Osteocyte (in vitro differentiated cells): ENCODE measurements around the gene HOXA2. TPM values are rescaled to one million over a fixed set of nuclear protein-coding genes. Genes with fewer than 3 reads are reported as not detected.

Experiments
- DNase-seq: peaks from one replicate; pipeline ENCODE4 v3.0.0; 2021; ENCODE audit warnings: mixed read lengths; ENCODE audit not compliant: unreplicated experiment; ENCODE audit errors: extremely low spot score
- H3K27ac Mint-ChIP-seq: one replicate; pipeline ENCODE4 v1.8.0; 2021; ENCODE audit warnings: mild to moderate bottlenecking, mixed read lengths; ENCODE audit not compliant: unreplicated experiment
- H3K27me3 Mint-ChIP-seq: one replicate; pipeline ENCODE4 v1.8.0; 2021; ENCODE audit warnings: mixed read lengths; ENCODE audit not compliant: unreplicated experiment
- H3K36me3 Mint-ChIP-seq: one replicate; pipeline ENCODE4 v1.8.0; 2021; ENCODE audit warnings: mixed read lengths; ENCODE audit not compliant: unreplicated experiment
- H3K4me1 Mint-ChIP-seq: one replicate; pipeline ENCODE4 v1.8.0; 2021; ENCODE audit warnings: mixed read lengths; ENCODE audit not compliant: unreplicated experiment
- H3K4me3 Mint-ChIP-seq: one replicate; pipeline ENCODE4 v1.8.0; 2021; ENCODE audit warnings: mild to moderate bottlenecking, moderate library complexity, mixed read lengths; ENCODE audit not compliant: unreplicated experiment
- H3K9me3 Mint-ChIP-seq: one replicate; pipeline ENCODE4 v1.8.0; 2021; ENCODE audit warnings: mixed read lengths; ENCODE audit not compliant: unreplicated experiment
- long read RNA-seq: library from polyadenylated mRNA; unstranded; transcript quantifications from one replicate; pipeline ENCODE4 v2.0.0, GENCODE V29; 2021
- total RNA-seq: library from RNA; stranded (reverse); gene quantifications from 2 replicates; pipeline ENCODE4 v1.2.1, GENCODE V29; 2021
- TF ChIP-seq, protein P1 (sequence below): fragments of 200-600 bp; sonication (generic); IDR thresholded peaks from 2 replicates; pipeline ENCODE4 v1.5.0; 2021; ENCODE audit warnings: antibody characterized with exemption, mild to moderate bottlenecking, moderate library complexity

The HOXA2 gene
- total RNA-seq: not detected in 2 replicates
- long read RNA-seq: 0 reads

GRCh38 chr7:27102581-27103442 is at the start of gene HOXA2:
HOXA2 (minus strand) TSS chr7:27102683; CDS start chr7:27102500, 183 bp downstream.
- Mint-ChIP-seq H3K9me3 (no peaks in the 10 kb centered on the region), H3K27me3 (peaks cover 97% of the 10 kb centered on the region), H3K4me3 (no peak within 1 kb of the TSS), H3K36me3 (peaks cover 3% of the 10 kb centered on the region), H3K27ac (no peak within 1 kb of the TSS), H3K4me1 (peaks cover 16% of the 10 kb centered on the region)
- peak; percentile 72 for DNase-seq
- TF ChIP-seq, protein P1, sequence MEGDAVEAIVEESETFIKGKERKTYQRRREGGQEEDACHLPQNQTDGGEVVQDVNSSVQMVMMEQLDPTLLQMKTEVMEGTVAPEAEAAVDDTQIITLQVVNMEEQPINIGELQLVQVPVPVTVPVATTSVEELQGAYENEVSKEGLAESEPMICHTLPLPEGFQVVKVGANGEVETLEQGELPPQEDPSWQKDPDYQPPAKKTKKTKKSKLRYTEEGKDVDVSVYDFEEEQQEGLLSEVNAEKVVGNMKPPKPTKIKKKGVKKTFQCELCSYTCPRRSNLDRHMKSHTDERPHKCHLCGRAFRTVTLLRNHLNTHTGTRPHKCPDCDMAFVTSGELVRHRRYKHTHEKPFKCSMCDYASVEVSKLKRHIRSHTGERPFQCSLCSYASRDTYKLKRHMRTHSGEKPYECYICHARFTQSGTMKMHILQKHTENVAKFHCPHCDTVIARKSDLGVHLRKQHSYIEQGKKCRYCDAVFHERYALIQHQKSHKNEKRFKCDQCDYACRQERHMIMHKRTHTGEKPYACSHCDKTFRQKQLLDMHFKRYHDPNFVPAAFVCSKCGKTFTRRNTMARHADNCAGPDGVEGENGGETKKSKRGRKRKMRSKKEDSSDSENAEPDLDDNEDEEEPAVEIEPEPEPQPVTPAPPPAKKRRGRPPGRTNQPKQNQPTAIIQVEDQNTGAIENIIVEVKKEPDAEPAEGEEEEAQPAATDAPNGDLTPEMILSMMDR: no peak

DNA sequence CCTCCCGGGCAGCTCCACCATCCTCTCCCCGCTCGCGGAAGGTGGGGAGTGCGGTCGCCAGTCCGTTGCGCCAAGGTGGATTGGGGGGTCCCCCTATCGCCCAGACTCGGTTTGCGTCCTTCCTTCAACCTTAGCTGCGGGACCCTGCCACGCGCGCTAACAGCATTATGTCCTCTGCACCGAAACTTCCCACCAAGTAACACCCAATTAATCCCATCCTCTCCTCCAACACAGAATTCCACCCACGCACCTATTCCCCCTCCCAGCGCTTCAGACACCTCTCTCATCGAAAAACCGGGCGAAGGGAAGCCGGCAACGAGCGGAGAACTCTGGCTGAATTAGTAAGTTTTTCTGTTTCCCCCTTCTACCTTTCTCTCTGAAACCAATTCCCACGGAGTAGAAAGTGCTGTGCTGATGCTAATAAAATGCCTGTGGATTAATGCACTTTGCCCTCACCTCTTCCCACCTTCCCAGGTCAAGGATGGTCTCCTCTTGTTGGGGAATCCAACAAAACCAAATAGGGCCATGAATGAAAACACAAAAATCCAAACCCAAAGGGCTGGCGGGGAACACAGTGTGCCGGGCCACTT is 49.0 kb upstream of the HOXA2 start:
- TF ChIP-seq, protein P1: no peak
- Mint-ChIP-seq H3K4me1 (peaks cover 16% of the 10 kb centered on the region), H3K27ac (no peak overlapping the region), H3K27me3 (peaks cover 90% of the 10 kb centered on the region), H3K36me3 (peaks cover 3% of the 10 kb centered on the region), H3K9me3 (no peaks in the 10 kb centered on the region), H3K4me3 (peak overlapping the region; percentile 64)
- DNase-seq: no peak

GRCh38 chr7:27150568-27151340 is 48.3 kb upstream of the HOXA2 start:
- peak; percentile 87 for DNase-seq
- peaks cover 16% of the 10 kb centered on the region for H3K4me1 Mint-ChIP-seq
- H3K9me3 Mint-ChIP-seq: no peaks in the 10 kb centered on the region
- TF ChIP-seq, protein P1: peak; percentile 85
- no peak overlapping the region for H3K27ac Mint-ChIP-seq
- H3K36me3 Mint-ChIP-seq: peaks cover 3% of the 10 kb centered on the region
- peak overlapping the region; percentile 64 for H3K4me3 Mint-ChIP-seq
- H3K27me3 Mint-ChIP-seq: peaks cover 91% of the 10 kb centered on the region

- H3K9me3 Mint-ChIP-seq: no peaks in the 10 kb centered on the region
- peaks cover 91% of the 10 kb centered on the region for H3K27me3 Mint-ChIP-seq
- peaks cover 14% of the 10 kb centered on the region for H3K4me1 Mint-ChIP-seq
- H3K4me3 Mint-ChIP-seq: no peak overlapping the region
- peak; percentile 76 for DNase-seq
- TF ChIP-seq, protein P1: no peak
- H3K36me3 Mint-ChIP-seq: peaks cover 3% of the 10 kb centered on the region
- H3K27ac Mint-ChIP-seq: no peak overlapping the region
These were observed 47.5 kb upstream of the HOXA2 start for GRCh38 chr7:27149842-27150567.
